Measurements from ENCODE around the gene SLC25A10.

Gene SLC25A10

GRCh38 chr17:81741049-81741593 lies 29.0 kb downstream of the SLC25A10 start:
- DNase-seq (ENCODE audit: low read depth, low spot score) = no peak
- H3K27ac ChIP-seq = no peak overlapping the region

GRCh38 chr17:81741594-81742452 lies 29.7 kb downstream of the SLC25A10 start:
- H3K27ac ChIP-seq = no peak overlapping the region
- DNase-seq (ENCODE audit: low read depth, low spot score) = no peak
